ENCODE data around the gene LNP1. TPM values are rescaled to one million over a fixed set of nuclear protein-coding genes. Genes with fewer than 3 reads are reported as not detected.
"Not testable (repeated sequence)": the region's sequence is repeated elsewhere in the genome, so short reads cannot be mapped to it uniquely, and the experiment has no call there.

Gene LNP1
- total and polyA plus RNA-seq, 7 donors: 0.69 to 3.6 (median 2.9) TPM

DNA sequence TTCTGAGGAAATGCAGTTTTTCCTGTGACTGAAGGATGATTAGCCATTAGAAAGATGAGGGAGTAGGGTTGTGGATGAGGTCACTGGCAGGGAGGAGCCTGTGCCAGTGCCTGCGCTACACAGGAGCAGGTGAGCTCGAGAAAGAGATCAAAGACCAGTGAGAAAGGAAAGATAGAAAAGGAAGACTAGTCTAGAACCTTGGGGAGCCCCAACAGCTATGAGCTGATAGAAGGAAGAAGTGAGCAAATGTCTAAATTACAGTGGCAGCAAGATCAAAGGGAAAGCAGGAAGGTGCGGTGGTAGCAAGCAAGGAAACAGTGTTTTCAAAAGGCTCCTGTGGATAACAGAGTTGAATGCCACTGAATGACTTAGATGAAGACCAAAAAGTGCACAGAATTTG lies 39.6 kb downstream of the LNP1 start:
- Histone ChIP-seq H3K27me3 (no peaks in the 10 kb centered on the region), H3K4me1 (no peaks in the 10 kb centered on the region), H3K27ac (no peak overlapping the region), H3K36me3 (no peaks in the 10 kb centered on the region), H3K9me3 (no peaks in the 10 kb centered on the region), H3K4me3 (no peak overlapping the region)
- TF ChIP-seq POLR2AphosphoS5 (IDR thresholded peaks at IDR 0.05): no peak
- 27 to 60% methylated on average over 3 of the region's 3 CpGs for WGBS, 2 donors
- DNase-seq: no peak
- intact Hi-C loops (cut with DNase I): no loop called here

DNA sequence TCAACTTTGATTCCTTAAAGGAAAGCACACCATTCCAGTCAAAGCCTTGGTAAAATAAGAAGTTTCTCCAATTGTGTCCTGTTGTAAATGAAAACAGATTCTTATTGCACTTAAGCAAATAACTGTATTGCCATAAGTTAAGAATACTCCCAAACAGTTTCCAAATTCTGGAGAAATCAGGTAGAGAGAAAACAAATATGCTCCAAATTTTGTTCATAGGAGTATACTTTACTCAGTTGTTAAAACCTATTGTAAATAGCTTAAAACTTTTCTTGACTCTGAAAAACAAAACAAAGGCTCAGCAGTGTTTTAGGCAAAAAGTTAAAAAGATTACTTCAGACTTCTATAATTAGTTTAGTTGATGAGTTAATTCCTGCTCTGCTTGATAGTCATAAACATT lies 42.4 kb downstream of the LNP1 start:
- DNase-seq: no peak
- TF ChIP-seq, protein P1, sequence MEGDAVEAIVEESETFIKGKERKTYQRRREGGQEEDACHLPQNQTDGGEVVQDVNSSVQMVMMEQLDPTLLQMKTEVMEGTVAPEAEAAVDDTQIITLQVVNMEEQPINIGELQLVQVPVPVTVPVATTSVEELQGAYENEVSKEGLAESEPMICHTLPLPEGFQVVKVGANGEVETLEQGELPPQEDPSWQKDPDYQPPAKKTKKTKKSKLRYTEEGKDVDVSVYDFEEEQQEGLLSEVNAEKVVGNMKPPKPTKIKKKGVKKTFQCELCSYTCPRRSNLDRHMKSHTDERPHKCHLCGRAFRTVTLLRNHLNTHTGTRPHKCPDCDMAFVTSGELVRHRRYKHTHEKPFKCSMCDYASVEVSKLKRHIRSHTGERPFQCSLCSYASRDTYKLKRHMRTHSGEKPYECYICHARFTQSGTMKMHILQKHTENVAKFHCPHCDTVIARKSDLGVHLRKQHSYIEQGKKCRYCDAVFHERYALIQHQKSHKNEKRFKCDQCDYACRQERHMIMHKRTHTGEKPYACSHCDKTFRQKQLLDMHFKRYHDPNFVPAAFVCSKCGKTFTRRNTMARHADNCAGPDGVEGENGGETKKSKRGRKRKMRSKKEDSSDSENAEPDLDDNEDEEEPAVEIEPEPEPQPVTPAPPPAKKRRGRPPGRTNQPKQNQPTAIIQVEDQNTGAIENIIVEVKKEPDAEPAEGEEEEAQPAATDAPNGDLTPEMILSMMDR (IDR thresholded peaks at IDR 0.05): no peak
- Histone ChIP-seq H3K4me3 (no peak overlapping the region), H3K4me1 (no peaks in the 10 kb centered on the region), H3K27me3 (no peaks in the 10 kb centered on the region), H3K27ac (no peak overlapping the region), H3K36me3 (no peaks in the 10 kb centered on the region), H3K9me3 (no peaks in the 10 kb centered on the region)
- intact Hi-C loops (cut with DNase I): no loop called here

- H3K27me3 ChIP-seq; H3K36me3 ChIP-seq; intact Hi-C loops (cut with DNase I); H3K4me3 ChIP-seq; H3K27ac ChIP-seq; H3K4me1 ChIP-seq; H3K9me3 ChIP-seq; DNase-seq: not testable (repeated sequence)
- whole genome bisulfite sequencing, 2 donors: 95 to 96% methylated on average over 3 of the region's 3 CpGs
Observed at GRCh38 chr3:100447067-100447466, 45.7 kb downstream of the LNP1 start.

DNA sequence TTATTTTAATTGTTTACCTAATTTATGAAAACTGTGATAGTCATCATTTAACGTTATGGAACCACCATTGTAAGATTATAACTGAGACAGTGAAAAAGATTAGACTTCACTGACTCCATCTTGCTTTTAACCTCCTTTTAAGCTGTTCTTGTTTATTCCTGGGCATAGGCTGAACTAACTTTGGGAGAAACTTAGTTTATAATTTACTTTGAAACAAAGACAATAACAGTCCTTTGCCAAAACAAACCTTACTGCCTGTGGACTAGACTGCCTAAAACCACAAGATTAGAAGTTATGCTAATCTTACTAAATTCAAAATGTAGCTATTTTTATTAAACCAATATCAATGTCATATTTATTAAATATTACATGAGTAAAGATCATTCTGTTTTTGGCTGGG lies 46.7 kb downstream of the LNP1 start:
- TF ChIP-seq POLR2AphosphoS5 (IDR thresholded peaks at IDR 0.05) (no peak), EP300 (IDR thresholded peaks at IDR 0.05) (no peak), POLR2A (IDR thresholded peaks at IDR 0.05) (no peak)
- TF ChIP-seq, protein P1 (IDR thresholded peaks at IDR 0.05): no peak
- H3K4me3 ChIP-seq: no peak overlapping the region
- no peak for DNase-seq
- 84 to 98% methylated on average over 1 of the region's 1 CpG for WGBS, 2 donors
- intact Hi-C loops (cut with DNase I): no loop called here
- H3K9me3 ChIP-seq: no peaks in the 10 kb centered on the region
- H3K27me3 ChIP-seq: no peaks in the 10 kb centered on the region
- H3K36me3 ChIP-seq: no peaks in the 10 kb centered on the region
- no peak overlapping the region for H3K27ac ChIP-seq
- H3K4me1 ChIP-seq: no peaks in the 10 kb centered on the region

GRCh38 chr3:100449214-100449613 lies 47.9 kb downstream of the LNP1 start:
- 27 to 61% methylated on average over 2 of the region's 2 CpGs for WGBS, 2 donors
- Histone ChIP-seq H3K4me1 (no peaks in the 10 kb centered on the region), H3K36me3 (no peaks in the 10 kb centered on the region), H3K9me3 (no peaks in the 10 kb centered on the region), H3K27ac (no peak overlapping the region), H3K27me3 (no peaks in the 10 kb centered on the region), H3K4me3 (no peak overlapping the region)
- DNase-seq: no peak
- TF ChIP-seq EP300 (IDR thresholded peaks at IDR 0.05): no peak
- no peak for TF ChIP-seq POLR2A (IDR thresholded peaks at IDR 0.05)
- intact Hi-C loops (cut with DNase I): no loop called here

- no peak overlapping the region for H3K27ac ChIP-seq
- no peak for DNase-seq
- TF ChIP-seq, protein P1 (IDR thresholded peaks at IDR 0.05): no peak
- TF ChIP-seq POLR2A (IDR thresholded peaks at IDR 0.05): no peak
- TF ChIP-seq POLR2AphosphoS5 (IDR thresholded peaks at IDR 0.05): no peak
- no peak for TF ChIP-seq EP300 (IDR thresholded peaks at IDR 0.05)
- intact Hi-C loops (cut with DNase I): no loop called here
- WGBS, 2 donors: 89 to 96% methylated on average over 4 of the region's 4 CpGs
- H3K9me3 ChIP-seq: no peaks in the 10 kb centered on the region
- H3K36me3 ChIP-seq: no peaks in the 10 kb centered on the region
- no peaks in the 10 kb centered on the region for H3K27me3 ChIP-seq
- no peak overlapping the region for H3K4me3 ChIP-seq
- no peaks in the 10 kb centered on the region for H3K4me1 ChIP-seq
Observed at GRCh38 chr3:100454677-100455076, 53.3 kb downstream of the LNP1 start.
